ENCODE measurements around the gene COX4I1.
"Not testable (repeated sequence)": the region's sequence is repeated elsewhere in the genome, so short reads cannot be mapped to it uniquely, and the experiment has no call there.

The COX4I1 gene

GRCh38 chr16:85805442-85806045 lies 6.0 kb downstream of the COX4I1 start:
- DNase-seq = no peak

- DNase-seq = no peak
Measured at GRCh38 chr16:85806539-85806938, 7.0 kb downstream of the COX4I1 start.

- DNase-seq = not testable (repeated sequence)
Measured at GRCh38 chr16:85807340-85807739, 7.8 kb downstream of the COX4I1 start.

- DNase-seq = not testable (repeated sequence)
Measured at GRCh38 chr16:85808104-85808503, 8.6 kb downstream of the COX4I1 start.

DNA sequence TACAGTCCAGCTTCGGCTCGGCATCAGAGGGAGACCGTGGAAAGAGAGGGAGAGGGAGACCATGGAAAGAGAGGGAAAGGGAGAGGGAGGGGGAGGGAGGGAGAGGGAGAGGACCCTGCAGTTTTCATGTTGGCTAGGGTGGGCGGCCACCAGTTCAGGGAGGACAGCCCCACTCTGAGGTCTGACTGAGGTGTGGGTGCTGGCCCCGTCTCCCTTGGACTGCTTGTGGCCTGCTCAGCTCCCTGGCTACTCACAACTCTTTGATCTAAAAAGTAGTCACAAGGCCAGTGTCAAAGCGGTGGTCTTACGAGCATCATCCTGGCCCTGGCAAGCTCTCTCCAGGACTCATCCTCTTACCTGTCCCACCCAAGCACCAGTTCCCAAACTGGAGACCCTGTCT lies 9.4 kb downstream of the COX4I1 start:
- no peak for DNase-seq

GRCh38 chr16:85809645-85810044 lies 10.2 kb downstream of the COX4I1 start:
- DNase-seq = no peak

DNA sequence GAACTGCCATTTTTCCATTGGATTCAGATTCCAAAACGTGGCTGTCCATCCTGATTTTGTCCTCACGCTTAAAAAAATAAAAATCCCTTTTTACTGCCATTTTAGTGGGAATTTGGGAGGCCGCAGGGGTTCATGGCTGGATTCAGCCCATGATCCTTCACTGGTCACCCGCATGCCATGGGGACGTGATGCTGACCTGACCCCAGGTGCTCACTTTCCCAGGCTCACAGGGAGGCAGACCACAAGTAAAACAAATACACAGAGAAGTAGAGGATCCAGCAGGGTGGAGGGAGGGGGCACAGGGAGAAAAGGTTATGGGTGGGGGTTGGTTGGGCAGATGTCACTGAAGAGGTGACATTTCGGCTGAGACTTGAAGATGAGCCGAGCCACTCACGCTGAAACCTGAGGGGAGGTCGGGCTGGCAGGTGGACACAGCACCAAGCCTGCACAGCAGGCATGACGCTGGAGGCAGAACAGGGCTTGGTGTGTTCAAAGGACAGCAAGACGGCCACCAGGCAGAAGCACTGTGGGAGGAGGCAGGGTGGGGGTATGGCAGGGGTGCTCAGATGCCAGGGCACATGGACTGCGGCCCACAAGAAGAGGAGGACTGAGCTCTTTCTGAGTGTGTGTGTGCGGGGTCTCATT lies 10.7 kb downstream of the COX4I1 start:
- no peak for DNase-seq

- DNase-seq = no peak
Measured at GRCh38 chr16:85810742-85811115, 11.2 kb downstream of the COX4I1 start.

DNA sequence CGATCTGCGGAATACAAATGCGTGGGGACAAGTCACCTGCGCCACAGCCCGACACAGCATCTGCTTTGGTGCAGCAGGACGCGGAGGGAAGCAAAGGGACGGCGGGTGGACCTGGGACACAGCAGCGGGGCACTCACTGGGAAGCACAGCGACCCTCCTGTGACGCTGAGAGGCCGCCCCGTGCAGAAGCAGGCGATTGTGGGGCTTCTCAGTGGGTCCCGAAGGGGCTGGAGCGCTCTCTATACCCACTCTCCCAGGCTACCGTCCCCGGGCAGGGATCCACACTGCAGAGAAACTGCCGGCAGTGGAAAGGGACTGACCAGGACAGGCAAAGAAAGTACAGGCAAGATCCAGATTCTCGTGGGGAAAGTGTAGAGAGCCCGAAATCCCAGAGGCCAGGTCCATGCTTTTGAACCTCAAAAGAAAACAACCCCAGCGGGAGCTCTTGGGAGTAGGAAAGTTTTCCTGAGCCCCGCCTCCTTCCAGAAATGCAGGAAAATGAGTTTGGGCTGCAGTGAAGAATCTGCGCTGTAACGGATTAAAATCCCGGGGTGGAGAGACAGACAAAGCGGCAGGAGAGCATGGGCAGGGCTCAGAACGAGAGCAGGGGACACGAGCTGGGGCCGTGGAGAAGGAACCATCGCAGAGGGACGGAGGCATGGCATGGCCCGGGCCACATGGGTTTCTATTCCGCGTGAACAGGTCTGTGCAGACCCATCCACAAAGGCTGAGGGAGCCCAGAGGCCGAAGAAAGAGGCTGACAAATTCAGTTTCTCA lies 12.7 kb downstream of the COX4I1 start:
- DNase-seq = peak; percentile 42

GRCh38 chr16:85812811-85813700 lies 13.6 kb downstream of the COX4I1 start:
- no peak for DNase-seq

DNA sequence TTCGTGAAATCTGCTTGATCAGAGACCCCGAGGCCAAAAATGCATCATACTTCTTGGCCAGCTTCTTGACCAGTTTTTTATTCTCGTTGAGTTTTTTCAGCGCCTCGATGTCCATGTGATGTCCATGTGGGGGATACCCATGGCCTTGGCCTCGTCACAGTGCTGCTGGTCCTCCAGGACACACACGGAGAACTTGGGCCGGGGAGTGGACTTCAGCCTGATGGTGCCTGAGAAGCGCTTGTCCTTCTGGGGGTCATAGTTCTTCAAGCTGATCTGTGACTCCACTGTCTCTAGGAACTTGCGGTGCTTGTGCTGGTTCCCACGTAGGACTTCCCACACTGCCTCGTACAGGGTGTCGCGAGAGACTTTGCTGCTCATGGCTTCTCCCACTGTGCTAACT lies 16.7 kb downstream of the COX4I1 start:
- no peak for DNase-seq

DNA sequence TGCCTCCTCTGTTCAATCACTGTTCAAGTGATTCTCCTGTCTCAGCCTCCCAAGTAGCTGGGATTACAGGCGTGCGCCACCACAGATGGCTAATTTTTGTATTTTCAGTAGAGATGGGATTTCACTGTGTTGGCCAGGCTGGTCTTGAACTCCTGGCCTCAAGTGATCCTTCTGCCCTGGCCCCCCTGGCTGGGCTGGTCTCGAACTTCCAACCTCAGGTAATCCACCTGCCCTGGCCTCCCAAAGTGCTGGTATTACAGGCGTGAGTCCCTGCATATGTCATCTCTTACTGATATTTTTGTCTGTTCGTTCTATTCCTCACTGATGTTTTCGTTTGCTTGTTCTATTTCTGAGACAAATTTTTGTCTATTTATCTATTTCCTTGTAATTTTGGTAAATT lies 17.7 kb downstream of the COX4I1 start:
- not testable (repeated sequence) for DNase-seq

GRCh38 chr16:85819245-85819644 lies 19.8 kb downstream of the COX4I1 start:
- peak; percentile 83 for DNase-seq

- no peak for DNase-seq
Measured at GRCh38 chr16:85819771-85820170, 20.3 kb downstream of the COX4I1 start.

DNA sequence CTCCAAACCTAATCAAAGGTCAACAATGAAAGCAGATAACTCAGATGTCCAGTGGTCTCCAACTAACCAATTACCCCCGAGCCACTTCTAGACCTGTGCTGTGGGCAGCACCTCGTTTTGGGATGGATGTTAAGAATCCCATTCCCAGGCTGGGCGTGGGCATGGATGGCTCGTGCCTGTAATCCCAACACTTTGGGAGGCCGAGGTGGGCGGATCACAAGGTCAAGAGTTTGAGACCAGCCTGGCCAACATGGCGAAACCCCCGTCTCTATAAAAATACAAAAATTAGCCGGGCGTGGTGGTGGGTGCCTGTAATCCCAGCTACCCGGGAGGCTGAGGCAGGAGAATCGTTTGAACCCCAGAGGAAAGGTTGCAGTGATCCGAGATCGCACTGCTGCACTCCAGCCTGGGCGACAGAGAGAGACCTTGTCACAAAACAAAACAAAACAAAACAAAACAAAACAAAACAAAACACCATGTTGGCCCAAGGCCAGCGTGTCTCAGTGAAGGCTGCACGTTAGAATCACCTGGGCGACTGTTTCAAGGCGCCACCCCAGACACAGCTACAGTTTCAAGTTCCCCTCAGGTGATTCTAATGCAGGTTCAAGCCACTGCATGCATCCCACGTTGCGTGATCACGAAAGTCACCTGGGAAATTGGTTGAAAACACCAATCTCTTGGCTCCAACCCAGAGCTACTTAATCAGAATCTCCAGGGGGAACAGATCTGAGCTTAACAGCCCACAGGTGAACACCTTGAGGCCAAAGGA lies 21.3 kb downstream of the COX4I1 start:
- DNase-seq = no peak

- peak; percentile 92 for DNase-seq
Measured at GRCh38 chr16:85821390-85822135, 22.1 kb downstream of the COX4I1 start.

- no peak for DNase-seq
Measured at GRCh38 chr16:85822145-85822544, 22.6 kb downstream of the COX4I1 start.

DNA sequence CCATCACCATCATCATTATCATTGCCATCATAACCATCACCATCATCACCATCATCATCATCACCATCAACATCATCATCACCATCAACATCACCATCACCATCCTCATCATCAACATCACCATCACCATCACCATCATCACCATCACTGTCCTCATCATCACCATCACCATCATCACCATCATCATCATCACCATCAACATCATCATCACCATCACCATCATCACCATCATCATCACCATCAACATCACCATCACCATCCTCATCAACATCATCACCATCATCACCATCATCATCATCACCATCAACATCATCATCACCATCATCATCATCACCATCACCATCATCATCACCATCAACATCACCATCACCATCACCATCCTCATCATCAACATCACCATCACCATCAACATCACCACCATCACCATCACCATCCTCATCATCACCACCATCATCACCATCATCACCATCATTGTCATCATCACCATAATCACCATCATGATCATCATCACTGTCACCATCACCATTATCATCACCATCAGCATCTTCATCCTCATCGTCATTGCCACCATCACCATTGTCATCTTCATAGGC lies 23.9 kb downstream of the COX4I1 start:
- no peak for DNase-seq

DNA sequence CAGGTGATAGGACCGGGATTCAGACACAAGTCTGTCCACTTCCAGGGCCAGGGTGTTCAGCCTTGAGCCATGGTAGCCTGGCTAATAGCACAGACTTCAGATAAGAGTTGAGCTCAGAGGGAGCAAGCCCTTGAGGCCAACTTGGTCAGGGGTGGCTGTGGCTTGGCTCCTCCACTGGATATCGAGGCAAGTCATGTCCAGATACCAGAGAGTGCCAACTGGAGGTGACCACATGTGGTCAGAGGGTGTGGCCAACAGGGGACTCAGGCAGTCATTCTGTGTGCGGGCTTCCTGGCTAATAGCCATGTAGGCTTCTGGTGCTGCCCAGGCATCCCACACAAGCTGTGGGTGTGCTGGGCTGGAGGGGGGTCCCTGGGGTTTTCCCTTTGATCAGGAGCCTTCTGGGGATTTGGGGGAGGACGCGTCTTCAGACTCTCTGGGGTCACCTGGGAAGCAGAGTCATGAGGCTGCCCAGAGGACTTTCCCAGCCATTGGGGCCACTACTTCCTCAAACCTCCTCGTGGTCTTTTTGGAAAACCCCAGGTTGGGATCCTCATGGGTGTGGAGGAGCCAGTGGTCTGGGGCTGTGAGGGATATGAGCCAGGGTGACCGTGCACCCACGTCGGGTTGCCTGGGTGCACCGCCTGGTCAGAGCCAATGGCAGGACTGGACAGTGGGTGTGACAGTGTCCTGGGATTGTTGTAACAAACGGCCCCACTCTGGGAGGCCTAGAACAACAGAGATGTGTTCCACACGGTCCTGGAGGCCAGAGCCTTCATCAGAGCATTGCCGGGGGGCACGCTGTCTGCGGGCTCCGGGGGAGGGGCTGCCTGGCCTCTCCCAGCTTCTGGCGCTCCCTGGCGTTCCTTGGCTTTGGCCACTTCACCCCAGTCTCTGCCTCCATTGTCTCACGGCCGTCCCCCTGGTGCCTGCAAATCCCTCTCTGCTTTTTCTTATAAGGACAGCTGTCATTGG lies 25.0 kb downstream of the COX4I1 start:
- no peak for DNase-seq

DNA sequence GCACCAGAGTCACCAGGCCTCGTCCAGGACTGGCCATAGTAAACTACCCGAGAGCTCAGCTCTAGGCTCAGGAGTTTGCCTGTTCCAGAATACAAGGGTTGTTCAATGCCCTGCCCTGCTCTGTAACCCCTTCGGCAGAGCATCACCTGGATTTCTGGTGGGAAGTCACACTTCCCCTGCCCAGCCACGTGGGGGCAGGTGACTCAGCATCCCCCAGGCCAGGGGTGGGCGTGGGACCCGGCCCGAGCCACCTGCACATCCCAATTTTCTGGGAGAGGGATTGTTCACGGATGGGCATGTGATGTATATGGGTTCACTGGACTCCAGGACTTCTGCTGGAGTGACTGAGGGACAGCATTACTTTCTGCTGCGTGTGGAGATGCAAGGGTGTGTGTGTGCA lies 25.8 kb downstream of the COX4I1 start:
- no peak for DNase-seq

Measured in retina (tissue), 1 donor.